A673 (cell line): ENCODE data around the gene HRH1. TPM values are rescaled to one million over a fixed set of nuclear protein-coding genes. Genes with fewer than 3 reads are reported as not detected.

ENCODE experiments used
- BruUV-seq: library from RNA; stranded (reverse); fragments of 400-500 nt; replicated peaks from 2 replicates; lab custom pipeline; 2021; lab: Mats Ljungman, UMichigan
- CTCF ChIA-PET: fragments of 300-600 bp; sonication (Branson Sonifier 250); formaldehyde crosslinking; loops from one replicate; lab custom pipeline; 2022; ENCODE audit warnings: antibody characterized with exemption; lab: Charles Lee
- POLR2A ChIA-PET: fragments of 300-600 bp; sonication (Branson Sonifier 250); formaldehyde crosslinking; loops from one replicate; lab custom pipeline; 2022; ENCODE audit warnings: antibody characterized with exemption; ENCODE audit not compliant: low non-redundant PET; lab: Charles Lee
- DNase-seq: peaks from one replicate; pipeline ENCODE4 v3.0.0-alpha.2; 2015; ENCODE audit warnings: low spot score
- H3K27ac ChIP-seq: fragments of 200-600 bp; sonication (generic); 2 replicates; pipeline ENCODE4 v1.5.1; 2016; ENCODE audit warnings: mixed run types, low read depth, mild to moderate bottlenecking, mixed read lengths, antibody characterized with exemption, low read length; ENCODE audit not compliant: poor library complexity, severe bottlenecking
- H3K27me3 ChIP-seq: fragments of 200-600 bp; sonication (generic); replicated peaks from 2 replicates; pipeline ENCODE4 v1.6.1; 2017; ENCODE audit warnings: mixed run types, low read depth, mild to moderate bottlenecking, mixed read lengths, antibody characterized with exemption, low read length; ENCODE audit not compliant: insufficient read depth, poor library complexity
- H3K36me3 ChIP-seq: fragments of 200-600 bp; sonication (generic); 2 replicates; pipeline ENCODE4 v1.6.1; 2016; ENCODE audit warnings: mixed run types, mild to moderate bottlenecking, mixed read lengths, antibody characterized with exemption, low read length; ENCODE audit not compliant: insufficient read depth, poor library complexity, severe bottlenecking
- H3K4me1 ChIP-seq: fragments of 200-600 bp; sonication (generic); 2 replicates; pipeline ENCODE4 v1.6.1; 2017; ENCODE audit warnings: mixed run types, mild to moderate bottlenecking, mixed read lengths, antibody characterized with exemption, low read length; ENCODE audit not compliant: insufficient read depth, poor library complexity, severe bottlenecking
- H3K4me3 ChIP-seq: fragments of 200-600 bp; sonication (generic); 2 replicates; pipeline ENCODE4 v1.5.1; 2016; ENCODE audit warnings: low read depth, mixed run types, mild to moderate bottlenecking, mixed read lengths, low read length; ENCODE audit not compliant: poor library complexity, severe bottlenecking
- H3K9me3 ChIP-seq: fragments of 200-600 bp; sonication (generic); 2 replicates; pipeline ENCODE4 v1.6.1; 2016; ENCODE audit warnings: mixed run types, low read depth, mild to moderate bottlenecking, mixed read lengths, antibody characterized with exemption, low read length; ENCODE audit not compliant: poor library complexity, severe bottlenecking
- CTCF ChIP-seq: fragments of 300-800, 200-600 bp; sonication (generic); conservative IDR thresholded peaks from 2 replicates; pipeline ENCODE4 v1.5.1; 2017; ENCODE audit warnings: low read depth, mild to moderate bottlenecking, antibody characterized with exemption, low read length, moderate library complexity, mixed read lengths
- EZH2 ChIP-seq: fragments of 200-600 bp; sonication (generic); IDR thresholded peaks from 2 replicates; pipeline ENCODE4 v1.6.1; 2017; ENCODE audit warnings: borderline replicate concordance, low read depth, mild to moderate bottlenecking, mixed read lengths, antibody characterized with exemption, low read length; ENCODE audit not compliant: poor library complexity, severe bottlenecking
- intact Hi-C: fragments of 100-400 bp; cut with micrococcal nuclease; formaldehyde crosslinking; loops from one replicate; pipeline ENCODE4 v1.10.0; 2022; ENCODE audit not compliant: unreplicated experiment
- total RNA-seq: library from RNA; stranded (reverse); gene quantifications from 2 replicates; pipeline ENCODE4 v1.2.3, GENCODE V29; 2021

Gene HRH1
- total RNA-seq, 1 experiment from 2014 or later: 0.92 TPM

- H3K4me3 ChIP-seq: no peak overlapping the region
- no peak overlapping the region for H3K27ac ChIP-seq
- no TSS peak for BruUV-seq
- H3K36me3 ChIP-seq: no peaks in the 10 kb centered on the region
- ChIA-PET CTCF (no interaction called here), POLR2A (no interaction called here)
- no peak for TF ChIP-seq EZH2
- DNase-seq: no peak
- H3K4me1 ChIP-seq: no peaks in the 10 kb centered on the region
- no peaks in the 10 kb centered on the region for H3K27me3 ChIP-seq
- intact Hi-C loops: no loop called here
- no peaks in the 10 kb centered on the region for H3K9me3 ChIP-seq
These were observed 91.8 kb downstream of the HRH1 start for GRCh38 chr3:11245827-11246662.

DNA sequence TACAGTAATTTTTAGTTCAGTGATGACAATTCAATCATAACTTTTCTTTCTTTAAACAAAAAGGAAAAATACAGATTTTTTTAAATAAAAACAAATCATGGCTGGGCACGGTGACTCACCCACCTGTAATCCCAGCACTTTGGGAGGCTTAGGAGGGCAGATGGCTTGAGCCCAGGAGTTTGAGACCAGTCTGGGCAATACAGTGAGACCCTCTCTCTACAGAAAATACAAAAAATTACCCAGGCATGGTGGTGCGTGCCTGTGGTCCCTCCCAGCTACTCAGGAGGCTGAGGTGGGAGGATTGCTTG lies 92.3 kb downstream of the HRH1 start:
- CTCF ChIA-PET: no interaction called here
- Histone ChIP-seq H3K4me1 (no peaks in the 10 kb centered on the region), H3K36me3 (no peaks in the 10 kb centered on the region), H3K27ac (no peak overlapping the region), H3K4me3 (no peak overlapping the region), H3K27me3 (no peaks in the 10 kb centered on the region), H3K9me3 (no peaks in the 10 kb centered on the region)
- BruUV-seq: no TSS peak
- POLR2A ChIA-PET: no interaction called here
- DNase-seq: no peak
- intact Hi-C loops: no loop called here
- TF ChIP-seq EZH2: no peak
- no peak for TF ChIP-seq CTCF

DNA sequence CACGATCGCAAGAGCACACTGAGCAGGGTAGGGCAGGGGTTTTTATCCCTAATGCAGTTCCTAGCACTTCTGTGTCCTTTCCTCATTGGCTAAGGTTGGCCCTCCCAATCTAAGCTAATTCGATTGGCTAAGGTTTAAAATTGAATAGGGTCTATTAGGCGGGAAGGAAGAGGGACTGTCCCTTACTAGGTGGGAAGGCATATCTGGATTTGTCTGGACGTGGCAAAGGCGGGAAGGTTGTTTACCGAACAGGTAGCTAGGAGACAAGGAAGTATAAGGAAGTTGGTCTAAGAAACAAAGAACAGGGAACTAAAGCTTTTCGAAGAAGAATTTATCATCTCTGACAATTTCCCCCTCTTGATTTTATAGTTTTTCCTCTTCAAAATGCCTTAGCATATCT lies 93.1 kb downstream of the HRH1 start:
- ChIA-PET CTCF (no interaction called here), POLR2A (no interaction called here)
- H3K36me3 ChIP-seq: no peaks in the 10 kb centered on the region
- intact Hi-C loops: no loop called here
- H3K27ac ChIP-seq: no peak overlapping the region
- DNase-seq: no peak
- no peak for TF ChIP-seq CTCF
- TF ChIP-seq EZH2: no peak
- H3K4me3 ChIP-seq: no peak overlapping the region
- no peaks in the 10 kb centered on the region for H3K27me3 ChIP-seq
- no TSS peak for BruUV-seq
- H3K4me1 ChIP-seq: no peaks in the 10 kb centered on the region
- no peaks in the 10 kb centered on the region for H3K9me3 ChIP-seq

GRCh38 chr3:11248596-11248995 lies 94.3 kb downstream of the HRH1 start:
- Histone ChIP-seq H3K4me3 (no peak overlapping the region), H3K27me3 (no peaks in the 10 kb centered on the region), H3K27ac (no peak overlapping the region), H3K9me3 (no peaks in the 10 kb centered on the region), H3K4me1 (no peaks in the 10 kb centered on the region), H3K36me3 (no peaks in the 10 kb centered on the region)
- no TSS peak for BruUV-seq
- ChIA-PET POLR2A (no interaction called here), CTCF (no interaction called here)
- intact Hi-C loops: no loop called here
- DNase-seq: no peak
- TF ChIP-seq CTCF (no peak), EZH2 (no peak)
